ENCODE measurements around the gene COL5A3. TPM values are rescaled to one million over a fixed set of nuclear protein-coding genes. Genes with fewer than 3 reads are reported as not detected.
"Not testable (repeated sequence)": the region's sequence is repeated elsewhere in the genome, so short reads cannot be mapped to it uniquely, and the experiment has no call there.

COL5A3 gene
- total and polyA plus RNA-seq, 3 experiments from 2014 or later, result 0.23 to 0.91 (median 0.50) TPM

DNA sequence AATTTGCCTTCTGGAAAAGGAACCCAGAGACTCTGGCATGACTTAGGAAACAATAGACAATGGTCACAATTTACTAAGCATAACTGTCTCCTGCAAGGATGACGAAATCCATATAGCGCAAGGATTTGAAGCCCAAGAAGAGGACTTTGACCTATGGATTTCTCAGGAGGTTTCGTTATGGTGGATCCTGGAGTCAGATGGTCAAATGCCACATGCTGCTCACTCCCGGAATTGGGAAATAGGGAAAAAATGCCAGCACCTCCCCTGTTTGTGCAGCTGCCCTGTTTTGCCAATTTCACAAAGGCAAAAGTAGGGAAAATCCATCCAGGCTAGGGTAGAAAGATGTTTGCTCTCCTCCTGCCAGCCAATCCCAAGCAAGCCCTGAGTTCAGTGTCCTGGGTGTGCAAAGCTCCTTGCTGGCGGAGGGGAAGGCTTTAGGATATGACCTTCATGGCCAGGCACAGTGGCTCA, 26.3 kb upstream of the COL5A3 start:
- ChIA-PET CTCF (interaction anchor here (1.3 kb wide), 1 partner anchor 9 kb away, joined by 4 read pairs; no protein-coding TSS in a partner anchor), POLR2A (no interaction called here)
- no peak for DNase-seq
- Mint-ChIP-seq H3K27ac (no peak overlapping the region), H3K4me1 (no peaks in the 10 kb centered on the region), H3K27me3 (peaks cover 17 to 45% of the 10 kb centered on the region in 2 donors), H3K36me3 (no peaks in the 10 kb centered on the region), H3K4me3 (no peak overlapping the region), H3K9me3 (no peaks in the 10 kb centered on the region)
- peaks cover 13% of the 10 kb centered on the region for H3K27me3 ChIP-seq (ENCODE audit: insufficient read depth, low read length, poor library complexity, severe bottlenecking)
- no peaks in the 10 kb centered on the region for H3K36me3 ChIP-seq (ENCODE audit: insufficient read depth, low read length)
- H3K9me3 ChIP-seq (ENCODE audit: low read length), result no peaks in the 10 kb centered on the region
- H3K4me1 ChIP-seq (ENCODE audit: insufficient read depth, low read length), result no peaks in the 10 kb centered on the region
- no peak overlapping the region for H3K27ac ChIP-seq (ENCODE audit: low read depth, low read length)
- H3K4me3 ChIP-seq (ENCODE audit: low read length), result no peak overlapping the region

GRCh38 chr19:10033614-10034013, 23.3 kb upstream of the COL5A3 start:
- Mint-ChIP-seq H3K36me3 (no peaks in the 10 kb centered on the region), H3K27ac (no peak overlapping the region), H3K27me3 (peaks cover 8 to 24% of the 10 kb centered on the region in 2 donors), H3K9me3 (no peaks in the 10 kb centered on the region), H3K4me3 (no peak overlapping the region), H3K4me1 (no peaks in the 10 kb centered on the region)
- Histone ChIP-seq H3K27ac (ENCODE audit: low read depth, low read length) (no peak overlapping the region), H3K9me3 (ENCODE audit: low read length) (no peaks in the 10 kb centered on the region), H3K4me1 (ENCODE audit: insufficient read depth, low read length) (no peaks in the 10 kb centered on the region), H3K36me3 (ENCODE audit: insufficient read depth, low read length) (no peaks in the 10 kb centered on the region), H3K4me3 (ENCODE audit: low read length) (no peak overlapping the region), H3K27me3 (ENCODE audit: insufficient read depth, low read length, poor library complexity, severe bottlenecking) (peaks cover 9% of the 10 kb centered on the region)
- no peak for DNase-seq
- POLR2A ChIA-PET, result no interaction called here
- CTCF ChIA-PET, result no interaction called here

DNA sequence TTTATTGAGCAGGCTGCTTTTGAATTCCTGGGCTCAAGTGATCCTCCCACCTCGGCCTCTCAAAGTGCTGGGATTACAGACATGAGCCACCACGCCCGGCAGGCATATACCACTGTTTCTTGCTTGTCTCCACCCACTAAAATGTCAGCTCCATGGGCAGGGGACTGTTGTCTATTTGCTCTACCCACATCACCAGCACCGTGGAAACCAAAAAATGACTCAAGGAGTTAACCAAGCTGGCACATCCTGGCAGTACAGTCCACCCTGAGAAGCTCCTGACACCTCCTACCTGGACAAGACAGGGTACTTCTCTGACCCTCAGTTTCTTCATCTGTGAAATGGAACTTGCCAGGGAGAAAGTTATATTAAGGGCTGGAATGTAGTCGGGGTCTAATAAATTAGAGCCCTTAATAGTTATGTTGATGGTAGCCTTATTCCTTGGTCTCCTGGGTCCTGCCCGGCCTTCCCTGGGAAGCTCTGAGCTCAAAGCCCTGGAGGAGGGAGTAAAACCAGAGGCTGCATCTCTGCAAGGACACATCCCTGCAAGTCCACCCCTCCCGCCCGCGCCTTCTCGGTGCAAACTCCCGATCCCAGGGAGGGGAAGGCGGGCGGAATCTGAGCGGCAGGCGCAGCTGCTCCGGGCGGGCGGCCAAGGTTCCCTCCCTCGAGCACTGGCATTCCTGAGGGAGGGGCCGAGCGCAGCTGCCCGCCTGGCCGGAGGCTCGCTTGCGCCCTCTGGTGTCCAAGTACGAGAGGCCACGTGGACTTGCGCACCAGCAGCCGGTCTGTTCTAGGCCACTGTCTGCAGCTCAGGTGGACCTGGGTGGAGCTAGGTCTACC, 17.1 kb upstream of the COL5A3 start:
- H3K9me3 ChIP-seq (ENCODE audit: low read length), result no peaks in the 10 kb centered on the region
- DNase-seq, result peak; percentile 60 to 80 (median 70)
- H3K36me3 Mint-ChIP-seq, result no peaks in the 10 kb centered on the region
- peaks cover 0 to 5% (median 5%) of the 10 kb centered on the region in 3 donors for H3K4me1 Mint-ChIP-seq
- peaks cover 6 to 21% of the 10 kb centered on the region in 2 donors for H3K27me3 Mint-ChIP-seq
- peaks cover 7% of the 10 kb centered on the region for H3K4me1 ChIP-seq (ENCODE audit: insufficient read depth, low read length)
- no peaks in the 10 kb centered on the region for H3K36me3 ChIP-seq (ENCODE audit: insufficient read depth, low read length)
- H3K27ac ChIP-seq (ENCODE audit: low read depth, low read length), result no peak overlapping the region
- H3K27ac Mint-ChIP-seq, result no peak overlapping the region
- H3K4me3 ChIP-seq (ENCODE audit: low read length), result no peak overlapping the region
- POLR2A ChIA-PET, result interaction anchor here (0.7 kb wide), 1 partner anchor 422 kb away, joined by 8 read pairs; no protein-coding TSS in a partner anchor
- H3K9me3 Mint-ChIP-seq, result no peaks in the 10 kb centered on the region
- no peaks in the 10 kb centered on the region for H3K27me3 ChIP-seq (ENCODE audit: insufficient read depth, low read length, poor library complexity, severe bottlenecking)
- CTCF ChIA-PET, result interaction anchor here (0.5 to 1.7 kb wide), 20 partner anchors 8 to 419 kb away, joined by 3 to 16 read pairs (median 4); no protein-coding TSS in a partner anchor
- peak overlapping the region in 1 of 7 donors; percentile 72 for H3K4me3 Mint-ChIP-seq

DNA sequence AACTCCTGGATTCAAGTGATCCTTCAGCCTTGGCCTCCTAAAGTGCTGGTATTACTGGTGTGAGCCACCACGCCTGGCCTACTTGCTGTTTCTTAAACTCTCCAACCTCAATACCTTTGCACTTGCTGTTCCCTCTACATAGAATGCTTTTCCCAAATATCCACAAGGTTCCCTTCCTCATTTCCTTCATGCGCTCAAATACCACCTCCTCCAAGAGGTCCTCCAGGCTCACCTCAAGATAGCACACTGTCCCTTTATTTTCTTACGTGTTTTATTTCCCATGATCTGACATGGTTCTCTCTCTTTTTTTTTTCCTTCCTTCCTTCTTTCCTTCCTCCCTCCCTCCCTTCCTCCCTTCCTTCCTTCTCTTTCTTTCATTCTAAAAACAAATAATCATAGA, 16.4 kb upstream of the COL5A3 start:
- H3K27ac Mint-ChIP-seq, result no peak overlapping the region
- H3K27me3 ChIP-seq (ENCODE audit: insufficient read depth, low read length, poor library complexity, severe bottlenecking), result no peaks in the 10 kb centered on the region
- H3K4me3 Mint-ChIP-seq, result no peak overlapping the region
- peaks cover 7% of the 10 kb centered on the region for H3K4me1 ChIP-seq (ENCODE audit: insufficient read depth, low read length)
- no peaks in the 10 kb centered on the region for H3K9me3 ChIP-seq (ENCODE audit: low read length)
- no peaks in the 10 kb centered on the region for H3K9me3 Mint-ChIP-seq
- POLR2A ChIA-PET, result interaction anchor here (0.7 kb wide), 1 partner anchor 422 kb away, joined by 8 read pairs; no protein-coding TSS in a partner anchor
- H3K27ac ChIP-seq (ENCODE audit: low read depth, low read length), result no peak overlapping the region
- DNase-seq, result no peak
- peaks cover 0 to 5% (median 5%) of the 10 kb centered on the region in 3 donors for H3K4me1 Mint-ChIP-seq
- H3K4me3 ChIP-seq (ENCODE audit: low read length), result no peak overlapping the region
- CTCF ChIA-PET, result interaction anchor here (0.5 to 1.7 kb wide), 9 partner anchors 8 to 187 kb away, joined by 3 to 16 read pairs (median 4); no protein-coding TSS in a partner anchor
- H3K36me3 ChIP-seq (ENCODE audit: insufficient read depth, low read length), result no peaks in the 10 kb centered on the region
- H3K36me3 Mint-ChIP-seq, result no peaks in the 10 kb centered on the region
- peaks cover 0 to 19% of the 10 kb centered on the region in 2 donors for H3K27me3 Mint-ChIP-seq

GRCh38 chr19:10023096-10023495, 12.8 kb upstream of the COL5A3 start:
- H3K9me3 ChIP-seq (ENCODE audit: low read length); H3K4me3 ChIP-seq (ENCODE audit: low read length); H3K36me3 Mint-ChIP-seq; H3K4me1 ChIP-seq (ENCODE audit: insufficient read depth, low read length); H3K27me3 ChIP-seq (ENCODE audit: insufficient read depth, low read length, poor library complexity, severe bottlenecking); H3K4me1 Mint-ChIP-seq; CTCF ChIA-PET; H3K4me3 Mint-ChIP-seq; DNase-seq; H3K36me3 ChIP-seq (ENCODE audit: insufficient read depth, low read length); H3K27ac ChIP-seq (ENCODE audit: low read depth, low read length); H3K9me3 Mint-ChIP-seq; POLR2A ChIA-PET: not testable (repeated sequence)
- H3K27ac Mint-ChIP-seq, result peak overlapping the region in 1 of 8 donors; percentile 69
- H3K27me3 Mint-ChIP-seq, result peaks cover 0 to 32% of the 10 kb centered on the region in 2 donors

DNA sequence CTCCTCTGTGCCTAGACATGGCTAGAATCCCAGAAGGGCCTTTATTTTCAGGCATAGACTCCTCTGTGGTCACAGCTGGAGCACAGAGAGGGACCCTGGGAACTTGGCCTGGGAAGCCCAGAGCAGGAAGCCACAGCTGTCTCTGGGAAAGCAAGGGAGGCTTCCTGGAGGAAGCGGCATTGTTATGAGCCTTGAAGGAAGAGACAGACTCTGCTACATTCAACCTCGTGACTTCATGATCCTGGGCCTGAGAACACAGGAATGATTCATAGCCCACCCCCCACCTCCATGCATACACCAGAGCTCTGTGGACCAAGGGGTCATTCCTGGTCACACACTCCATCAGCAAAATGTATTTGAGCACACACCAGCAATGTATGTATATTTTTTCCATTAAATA, 11.6 kb upstream of the COL5A3 start:
- H3K4me1 ChIP-seq (ENCODE audit: insufficient read depth, low read length), result no peaks in the 10 kb centered on the region
- peaks cover 1 to 29% of the 10 kb centered on the region in 2 donors for H3K27me3 Mint-ChIP-seq
- ChIA-PET POLR2A (no interaction called here), CTCF (interaction anchor here (1.0 kb wide), 1 partner anchor 22 kb away, joined by 5 read pairs; no protein-coding TSS in a partner anchor)
- H3K27ac Mint-ChIP-seq, result peak overlapping the region in 1 of 8 donors; percentile 61
- H3K36me3 Mint-ChIP-seq, result no peaks in the 10 kb centered on the region
- no peak overlapping the region for H3K4me3 ChIP-seq (ENCODE audit: low read length)
- no peak for DNase-seq
- no peak overlapping the region for H3K27ac ChIP-seq (ENCODE audit: low read depth, low read length)
- no peaks in the 10 kb centered on the region for H3K9me3 ChIP-seq (ENCODE audit: low read length)
- no peaks in the 10 kb centered on the region for H3K27me3 ChIP-seq (ENCODE audit: insufficient read depth, low read length, poor library complexity, severe bottlenecking)
- H3K4me3 Mint-ChIP-seq, result no peak overlapping the region
- no peaks in the 10 kb centered on the region for H3K36me3 ChIP-seq (ENCODE audit: insufficient read depth, low read length)
- H3K4me1 Mint-ChIP-seq, result no peaks in the 10 kb centered on the region
- no peaks in the 10 kb centered on the region for H3K9me3 Mint-ChIP-seq

DNA sequence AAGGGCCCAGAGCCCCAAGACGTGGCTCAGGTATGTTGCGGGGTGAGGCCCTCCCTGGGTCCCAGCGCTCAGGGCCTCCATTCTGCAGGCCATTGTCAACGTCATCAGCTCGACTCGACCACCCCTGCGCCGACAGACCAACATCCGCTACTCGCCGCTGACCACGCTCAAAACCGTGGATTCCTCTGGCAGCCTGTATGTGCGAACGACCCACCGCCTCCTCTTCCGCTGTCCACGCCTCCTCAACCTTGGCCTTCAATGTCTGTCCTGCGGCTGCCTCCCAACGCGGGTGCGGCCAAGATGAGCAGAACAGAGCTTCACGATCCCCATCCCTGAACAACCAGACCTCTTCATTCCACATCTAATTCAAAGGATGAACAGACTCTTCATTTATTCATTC, 11.1 kb upstream of the COL5A3 start:
- H3K4me3 ChIP-seq (ENCODE audit: low read length), result no peak overlapping the region
- H3K4me1 Mint-ChIP-seq, result no peaks in the 10 kb centered on the region
- H3K36me3 Mint-ChIP-seq, result no peaks in the 10 kb centered on the region
- no peak overlapping the region for H3K27ac ChIP-seq (ENCODE audit: low read depth, low read length)
- ChIA-PET CTCF (interaction anchor here (0.7 to 1.0 kb wide), 2 partner anchors 21 to 71 kb away, joined by 3 to 5 read pairs; no protein-coding TSS in a partner anchor), POLR2A (no interaction called here)
- H3K9me3 ChIP-seq (ENCODE audit: low read length), result no peaks in the 10 kb centered on the region
- H3K4me3 Mint-ChIP-seq, result no peak overlapping the region
- no peak for DNase-seq
- no peaks in the 10 kb centered on the region for H3K9me3 Mint-ChIP-seq
- peak overlapping the region in 2 of 8 donors; percentile 9 to 61 for H3K27ac Mint-ChIP-seq
- H3K4me1 ChIP-seq (ENCODE audit: insufficient read depth, low read length), result no peaks in the 10 kb centered on the region
- H3K27me3 Mint-ChIP-seq, result peaks cover 2 to 29% of the 10 kb centered on the region in 2 donors
- H3K27me3 ChIP-seq (ENCODE audit: insufficient read depth, low read length, poor library complexity, severe bottlenecking), result no peaks in the 10 kb centered on the region
- H3K36me3 ChIP-seq (ENCODE audit: insufficient read depth, low read length), result no peaks in the 10 kb centered on the region

DNA sequence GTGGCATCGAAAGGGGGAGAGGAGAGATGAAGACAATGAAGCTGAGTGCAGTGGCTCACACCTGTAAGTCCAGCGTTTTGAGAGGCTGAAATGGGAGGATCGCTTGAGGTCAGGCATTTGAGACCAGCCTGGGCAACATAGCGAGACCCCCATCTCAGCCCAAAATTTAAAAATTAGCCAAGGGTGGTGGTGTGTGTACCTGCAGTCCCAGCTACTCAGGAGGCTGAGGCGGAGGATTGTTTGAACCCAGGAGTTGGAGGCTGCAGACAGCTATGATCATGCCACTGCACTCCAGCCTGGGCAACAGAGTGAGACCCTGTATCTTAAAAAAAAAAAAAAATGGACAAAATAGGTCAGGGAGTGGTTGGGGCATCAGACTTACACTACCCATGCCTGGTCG, 10.5 kb upstream of the COL5A3 start:
- no peak overlapping the region for H3K4me3 ChIP-seq (ENCODE audit: low read length)
- ChIA-PET CTCF (interaction anchor here (0.7 to 1.0 kb wide), 2 partner anchors 21 to 71 kb away, joined by 3 to 5 read pairs; no protein-coding TSS in a partner anchor), POLR2A (no interaction called here)
- peaks cover 2 to 28% of the 10 kb centered on the region in 2 donors for H3K27me3 Mint-ChIP-seq
- no peak overlapping the region for H3K27ac ChIP-seq (ENCODE audit: low read depth, low read length)
- H3K9me3 Mint-ChIP-seq, result no peaks in the 10 kb centered on the region
- H3K27ac Mint-ChIP-seq, result no peak overlapping the region
- H3K9me3 ChIP-seq (ENCODE audit: low read length), result no peaks in the 10 kb centered on the region
- H3K36me3 ChIP-seq (ENCODE audit: insufficient read depth, low read length), result no peaks in the 10 kb centered on the region
- no peaks in the 10 kb centered on the region for H3K4me1 ChIP-seq (ENCODE audit: insufficient read depth, low read length)
- H3K36me3 Mint-ChIP-seq, result no peaks in the 10 kb centered on the region
- H3K27me3 ChIP-seq (ENCODE audit: insufficient read depth, low read length, poor library complexity, severe bottlenecking), result no peaks in the 10 kb centered on the region
- H3K4me3 Mint-ChIP-seq, result no peak overlapping the region
- DNase-seq, result no peak
- H3K4me1 Mint-ChIP-seq, result no peaks in the 10 kb centered on the region

All from CD8-positive, alpha-beta memory T cell (primary cell).